ENCODE measurements around the gene ANAPC13. TPM values are rescaled to one million over a fixed set of nuclear protein-coding genes. Genes with fewer than 3 reads are reported as not detected.

The ANAPC13 gene
- total and polyA plus RNA-seq, 10 of the 15 experiments (the other 5 are each of a cell fraction or from before 2014, with no cell fraction given) = 34.9 to 139 (median 83.0) TPM

DNA sequence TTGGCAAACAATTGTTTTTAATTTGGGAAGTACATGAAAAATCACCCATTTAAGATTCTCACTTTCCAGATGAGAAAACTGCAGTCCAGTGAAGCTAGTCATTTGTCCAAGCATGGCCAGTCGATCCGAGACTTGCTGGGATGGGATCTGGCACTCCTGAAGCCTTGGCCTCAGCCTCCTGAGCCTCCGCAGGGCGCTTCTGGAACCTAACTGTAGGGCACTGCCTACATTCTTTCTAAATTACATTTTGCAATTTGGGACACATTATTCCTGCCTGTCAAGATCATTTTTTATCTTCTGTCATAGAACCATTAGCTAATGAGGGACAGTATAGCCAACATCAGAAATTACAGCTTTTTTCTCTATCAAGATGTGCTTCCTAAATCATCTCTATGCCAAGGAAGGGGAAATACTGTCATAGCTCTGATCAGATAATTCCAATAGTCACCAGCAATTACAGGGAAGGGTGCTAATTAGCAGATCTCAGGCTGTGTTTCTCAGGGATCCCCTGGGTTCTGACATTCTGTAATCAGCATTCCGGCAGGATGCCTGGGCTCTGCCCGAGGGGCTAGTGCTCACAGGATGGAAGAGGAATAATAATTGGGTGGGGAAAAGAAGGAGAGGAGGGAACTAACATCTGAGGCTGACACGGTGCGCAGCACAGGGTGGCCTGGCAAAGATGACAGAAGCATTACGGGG lies 28.3 kb downstream of the ANAPC13 start:
- intact Hi-C loops (cut with micrococcal nuclease; ENCODE audit: unreplicated experiment) (no loop called here), in situ Hi-C loops (cut with MboI) (no loop called here)

DNA sequence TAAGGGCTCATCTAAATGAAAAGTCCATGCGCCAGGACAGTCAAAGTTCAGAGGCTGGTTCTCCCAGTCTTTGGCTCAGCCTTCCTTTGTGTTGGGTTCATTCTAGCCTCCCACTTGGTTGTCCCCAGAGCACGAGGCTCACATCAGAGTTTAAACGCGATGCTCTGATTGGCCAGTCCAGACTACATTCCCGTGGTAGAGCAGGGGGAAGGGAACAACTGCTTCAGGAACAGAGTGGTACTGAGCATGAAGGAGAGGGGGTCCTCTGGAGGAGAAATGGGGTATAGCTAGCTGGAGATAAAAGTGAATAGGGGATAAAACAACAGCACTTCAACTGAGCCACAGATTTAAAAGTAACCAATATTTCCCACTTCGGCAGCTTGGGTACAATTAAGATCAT lies 32.2 kb downstream of the ANAPC13 start:
- CTCF ChIA-PET = no interaction called here
- in situ Hi-C loops (cut with MboI) = no loop called here
- no peaks in the 10 kb centered on the region for H3K4me1 ChIP-seq (ENCODE audit: control insufficient read depth, insufficient read depth, low read length)
- 0 out of 2 replicates have a peak, but pooled peaks have one; percentile 13 for TF ChIP-seq RAD21 (IDR thresholded peaks at IDR 0.05; ENCODE audit: insufficient read depth, low read depth, low read length)
- no peak for TF ChIP-seq SIN3A (IDR thresholded peaks at IDR 0.05; ENCODE audit: low read depth, low read length)
- TF ChIP-seq NRF1 (conservative IDR thresholded peaks at IDR 0.05; ENCODE audit: low read depth, low read length) = no peak
- TF ChIP-seq JUND (IDR thresholded peaks at IDR 0.05; ENCODE audit: low read depth, low read length) = no peak
- TF ChIP-seq, protein P1, sequence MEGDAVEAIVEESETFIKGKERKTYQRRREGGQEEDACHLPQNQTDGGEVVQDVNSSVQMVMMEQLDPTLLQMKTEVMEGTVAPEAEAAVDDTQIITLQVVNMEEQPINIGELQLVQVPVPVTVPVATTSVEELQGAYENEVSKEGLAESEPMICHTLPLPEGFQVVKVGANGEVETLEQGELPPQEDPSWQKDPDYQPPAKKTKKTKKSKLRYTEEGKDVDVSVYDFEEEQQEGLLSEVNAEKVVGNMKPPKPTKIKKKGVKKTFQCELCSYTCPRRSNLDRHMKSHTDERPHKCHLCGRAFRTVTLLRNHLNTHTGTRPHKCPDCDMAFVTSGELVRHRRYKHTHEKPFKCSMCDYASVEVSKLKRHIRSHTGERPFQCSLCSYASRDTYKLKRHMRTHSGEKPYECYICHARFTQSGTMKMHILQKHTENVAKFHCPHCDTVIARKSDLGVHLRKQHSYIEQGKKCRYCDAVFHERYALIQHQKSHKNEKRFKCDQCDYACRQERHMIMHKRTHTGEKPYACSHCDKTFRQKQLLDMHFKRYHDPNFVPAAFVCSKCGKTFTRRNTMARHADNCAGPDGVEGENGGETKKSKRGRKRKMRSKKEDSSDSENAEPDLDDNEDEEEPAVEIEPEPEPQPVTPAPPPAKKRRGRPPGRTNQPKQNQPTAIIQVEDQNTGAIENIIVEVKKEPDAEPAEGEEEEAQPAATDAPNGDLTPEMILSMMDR (IDR thresholded peaks at IDR 0.05 in 2 of 3, conservative IDR thresholded peaks at IDR 0.05 in 1 of 3; ENCODE audit: control insufficient read depth in 2 of 3, extremely low read depth in 1 of 3, insufficient read depth in 1 of 3, low read depth in 3 of 3, low read length in 3 of 3) = peak in 2 of 3 experiments; percentile 7 to 22; a peak in 1 of 6 replicates
- POLR2A ChIA-PET = no interaction called here
- DNase-seq (ENCODE audit: low read depth, low spot score) (no peak), FAIRE-seq (no peak), ATAC-seq (no peak)
- H2AFZ ChIP-seq (ENCODE audit: control insufficient read depth, low read depth, low read length) = no peak overlapping the region
- H3K27ac ChIP-seq (ENCODE audit: control insufficient read depth, insufficient read depth) = no peak overlapping the region
- RAD21 ChIA-PET (ENCODE audit: unreplicated experiment) = no interaction called here
- no peaks in the 10 kb centered on the region for H3K79me2 ChIP-seq (ENCODE audit: control insufficient read depth, insufficient read depth, low read length)
- BruUV-seq (replicated peaks) = no TSS peak
- H3K9ac ChIP-seq (ENCODE audit: control insufficient read depth, insufficient read depth, low read length) = no peak overlapping the region
- intact Hi-C loops (cut with micrococcal nuclease; ENCODE audit: unreplicated experiment) = no loop called here
- no peaks in the 10 kb centered on the region for H3K36me3 ChIP-seq (ENCODE audit: control insufficient read depth in 2 of 2, insufficient read depth in 2 of 2, low read length in 1 of 2)
- SMC1A ChIA-PET (ENCODE audit: uncharacterized antibody, unreplicated experiment) = interaction anchor here (0.6 to 0.9 kb wide), 2 partner anchors 153 to 363 kb away, joined by 3 read pairs; no protein-coding TSS in a partner anchor
- no peak overlapping the region for H3K4me3 ChIP-seq
- peaks cover 0 to 8% of the 10 kb centered on the region in 2 experiments; a peak in 3 of 4 replicates for H3K27me3 ChIP-seq (replicated peaks in 1 of 2; ENCODE audit: control insufficient read depth in 2 of 2, insufficient read depth in 2 of 2, low read length in 1 of 2)
- H3K4me2 ChIP-seq (ENCODE audit: control insufficient read depth, insufficient read depth) = no peak overlapping the region
- H4K20me1 ChIP-seq (ENCODE audit: control insufficient read depth, insufficient read depth) = no peaks in the 10 kb centered on the region
- WGBS (ENCODE audit: insufficient coverage, insufficient replicate concordance, low lambda C conversion rate, missing lambda C conversion rate) = 43% methylated on average over 6 of the region's 6 CpGs
- H3K9me3 ChIP-seq (replicated peaks; ENCODE audit: control insufficient read depth, insufficient read depth, low read length) = no peaks in the 10 kb centered on the region

More for the DNA sequence above, 28.3 kb downstream of the ANAPC13 start:
- Histone ChIP-seq H3K27me3 (replicated peaks in 1 of 2; ENCODE audit: control insufficient read depth in 2 of 2, insufficient read depth in 2 of 2, low read length in 1 of 2) (peaks cover 0 to 8% of the 10 kb centered on the region in 2 experiments; a peak in 3 of 4 replicates), H3K79me2 (ENCODE audit: control insufficient read depth, insufficient read depth, low read length) (no peaks in the 10 kb centered on the region), H3K9ac (ENCODE audit: control insufficient read depth, insufficient read depth, low read length) (no peak overlapping the region), H2AFZ (ENCODE audit: control insufficient read depth, low read depth, low read length) (no peak overlapping the region), H3K27ac (ENCODE audit: control insufficient read depth, insufficient read depth) (no peak overlapping the region), H3K36me3 (ENCODE audit: control insufficient read depth in 2 of 2, insufficient read depth in 2 of 2, low read length in 1 of 2) (no peaks in the 10 kb centered on the region), H3K4me1 (ENCODE audit: control insufficient read depth, insufficient read depth, low read length) (no peaks in the 10 kb centered on the region), H4K20me1 (ENCODE audit: control insufficient read depth, insufficient read depth) (no peaks in the 10 kb centered on the region), H3K4me3 (no peak overlapping the region), H3K4me2 (ENCODE audit: control insufficient read depth, insufficient read depth) (no peak overlapping the region), H3K9me3 (replicated peaks; ENCODE audit: control insufficient read depth, insufficient read depth, low read length) (no peaks in the 10 kb centered on the region)
- no peak for ATAC-seq
- ChIA-PET SMC1A (ENCODE audit: uncharacterized antibody, unreplicated experiment) (no interaction called here), RAD21 (ENCODE audit: unreplicated experiment) (no interaction called here), POLR2A (interaction anchor here (0.7 kb wide), 1 partner anchor 38 kb away, joined by 4 read pairs; no protein-coding TSS in a partner anchor), CTCF (no interaction called here)
- no peak for DNase-seq (ENCODE audit: low read depth, low spot score)
- BruUV-seq (replicated peaks) = no TSS peak
- TF ChIP-seq ZNF622 (IDR thresholded peaks at IDR 0.05) = no peak
- no peak for FAIRE-seq
- WGBS (ENCODE audit: insufficient coverage, insufficient replicate concordance, low lambda C conversion rate, missing lambda C conversion rate) = 56% methylated on average over 9 of the region's 9 CpGs
